HL-60 (cell line): ENCODE data around the gene RPUSD4.

Experiments used
- CTCF ChIP-seq: IDR thresholded peaks from one replicate; pipeline ENCODE4 v1.5.1; 2011; ENCODE audit warnings: low read length, control low read depth, inconsistent platforms; ENCODE audit not compliant: insufficient read depth
- POLR2AphosphoS5 ChIP-seq: IDR thresholded peaks from 2 replicates; pipeline ENCODE4 v1.6.1; 2012; ENCODE audit warnings: low read depth

GRCh38 chr11:126214841-126215240 is 3.4 kb upstream of the RPUSD4 start:
- TF ChIP-seq POLR2AphosphoS5 (no peak), CTCF (no peak)
